K562 (cell line): ENCODE results near the gene MTA2. TPM values are rescaled to one million over a fixed set of nuclear protein-coding genes. Genes with fewer than 3 reads are reported as not detected.

Experiments used
- ATF1 ChIP-seq, 2 experiments: fragments of 450-650 bp in 1 of 2; IDR thresholded peaks; 2 replicates each; pipeline ENCODE4 v1.6.1; 2016; ENCODE audit warnings: missing compliant biosample characterization in 1 of 2, missing genetic modification characterization in 1 of 2
- CHD4 ChIP-seq: fragments of 200-600 bp; sonication (generic); IDR thresholded peaks from 3 replicates; pipeline ENCODE4 v1.6.1; 2012; ENCODE audit warnings: low read depth, mild to moderate bottlenecking, mixed read lengths, low read length, inconsistent platforms; ENCODE audit not compliant: insufficient read depth, insufficient replicate concordance, poor library complexity, severe bottlenecking
- ELF2 ChIP-seq: fragments of 250-450 bp; sonication (Bioruptor Pico); IDR thresholded peaks from 2 replicates; pipeline ENCODE4 v1.5.0; 2021; ENCODE audit warnings: mild to moderate bottlenecking
- STAT5B ChIP-seq: fragments of 250-450 bp; sonication (Bioruptor Pico); IDR thresholded peaks from 2 replicates; pipeline ENCODE4 v1.8.0; 2021; ENCODE audit warnings: mild to moderate bottlenecking, inconsistent platforms
- ZNF174 ChIP-seq: fragments of 250-450 bp; sonication (Bioruptor Pico); IDR thresholded peaks from 2 replicates; pipeline ENCODE4 v1.4.0; 2020; ENCODE audit warnings: mild to moderate bottlenecking
- ZNF668 ChIP-seq: fragments of 250-450 bp; sonication (Bioruptor Pico); IDR thresholded peaks from 2 replicates; pipeline ENCODE4 v1.8.0; 2022; ENCODE audit warnings: mild to moderate bottlenecking, inconsistent platforms
- polyA plus RNA-seq, 8 experiments: library from polyadenylated mRNA; depleted of rRNA in 4 of 8; stranded (reverse) in 5 of 8; unstranded in 3 of 8; fragments of >200 nt; fragmentation: Nextera tagmentation in 2 of 8; fragmentation: Illumina TruSeq in 1 of 8; extraction: Ambion mirVana in 2 of 8; extraction: Trizol in 1 of 8; gene quantifications; 2 replicates each; pipeline versions ENCODE4 v1.2.1 to v1.2.3, GENCODE V29; 2011 to 2014; ENCODE audit warnings: inconsistent platforms in 1 of 8, missing spikeins in 1 of 8
- total RNA-seq, 7 experiments: library from RNA; depleted of rRNA in 6 of 7; stranded (reverse); fragments of >200 nt in 6 of 7; fragmentation: Illumina TruSeq in 2 of 7; extraction: Trizol in 2 of 7; gene quantifications; 2 replicates each; pipeline versions ENCODE4 v1.2.1 to v1.2.3, GENCODE V29; 2011 to 2021; ENCODE audit warnings: low replicate concordance in 1 of 7
- TF ChIP-seq, protein P1 (sequence below): fragments of 250-450 bp; sonication (Bioruptor Pico); IDR thresholded peaks from 2 replicates; pipeline ENCODE4 v1.8.0; 2021; ENCODE audit warnings: mild to moderate bottlenecking, moderate library complexity
- TF ChIP-seq, protein P2 (sequence below), 3 experiments: fragments of 200-800 bp in 1 of 3; fragments of 250-450 bp in 1 of 3; fragments of 450-650 bp in 1 of 3; sonication (Bioruptor Pico) in 1 of 3; sonication (Bioruptor generic) in 1 of 3; formaldehyde crosslinking in 1 of 3; IDR thresholded peaks; 2 replicates each; pipeline versions ENCODE4 v1.6.1 to v1.8.0; 2016 to 2022; ENCODE audit warnings: mild to moderate bottlenecking in 2 of 3, missing genetic modification characterization in 2 of 3, missing compliant biosample characterization in 1 of 3, moderate library complexity in 1 of 3

Gene MTA2
- total and polyA plus RNA-seq, 9 of the 15 experiments (the other 6 are each of a cell fraction or from before 2014, with no cell fraction given): 6.2 to 220 (median 172) TPM

DNA sequence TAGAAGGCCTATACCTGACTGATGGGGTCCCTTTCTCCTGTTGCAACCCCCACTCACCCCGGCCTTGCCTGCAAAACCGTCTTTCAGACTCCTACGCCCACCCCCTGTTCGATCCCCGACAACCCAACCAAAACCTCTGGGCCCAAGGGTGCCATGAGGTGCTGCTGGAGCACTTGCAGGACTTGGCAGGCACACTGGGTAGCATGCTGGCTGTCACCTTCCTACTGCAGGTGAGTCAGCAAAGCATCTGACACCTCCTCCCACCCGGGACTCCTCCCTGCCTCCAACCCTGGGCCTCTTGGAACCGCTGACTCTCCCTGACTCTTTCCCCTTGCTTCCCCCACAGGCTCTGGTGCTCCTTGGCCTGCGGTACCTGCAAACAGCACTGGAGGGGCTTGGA is 12.6 kb upstream of the MTA2 start (continued):
- TF ChIP-seq CHD4 (no peak), ZNF668 (CRISPR knock-in tag) (no peak), ELF2 (no peak), ATF1 (CRISPR knock-in tag; IDR thresholded peaks at IDR 0.05) (no peak), ATF1 (tag; IDR thresholded peaks at IDR 0.05) (no peak), STAT5B (CRISPR knock-in tag) (no peak), ZNF174 (CRISPR knock-in tag) (no peak)
- TF ChIP-seq, protein P1, sequence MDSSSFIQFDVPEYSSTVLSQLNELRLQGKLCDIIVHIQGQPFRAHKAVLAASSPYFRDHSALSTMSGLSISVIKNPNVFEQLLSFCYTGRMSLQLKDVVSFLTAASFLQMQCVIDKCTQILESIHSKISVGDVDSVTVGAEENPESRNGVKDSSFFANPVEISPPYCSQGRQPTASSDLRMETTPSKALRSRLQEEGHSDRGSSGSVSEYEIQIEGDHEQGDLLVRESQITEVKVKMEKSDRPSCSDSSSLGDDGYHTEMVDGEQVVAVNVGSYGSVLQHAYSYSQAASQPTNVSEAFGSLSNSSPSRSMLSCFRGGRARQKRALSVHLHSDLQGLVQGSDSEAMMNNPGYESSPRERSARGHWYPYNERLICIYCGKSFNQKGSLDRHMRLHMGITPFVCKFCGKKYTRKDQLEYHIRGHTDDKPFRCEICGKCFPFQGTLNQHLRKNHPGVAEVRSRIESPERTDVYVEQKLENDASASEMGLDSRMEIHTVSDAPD (CRISPR knock-in tag): no peak
- TF ChIP-seq, protein P2, sequence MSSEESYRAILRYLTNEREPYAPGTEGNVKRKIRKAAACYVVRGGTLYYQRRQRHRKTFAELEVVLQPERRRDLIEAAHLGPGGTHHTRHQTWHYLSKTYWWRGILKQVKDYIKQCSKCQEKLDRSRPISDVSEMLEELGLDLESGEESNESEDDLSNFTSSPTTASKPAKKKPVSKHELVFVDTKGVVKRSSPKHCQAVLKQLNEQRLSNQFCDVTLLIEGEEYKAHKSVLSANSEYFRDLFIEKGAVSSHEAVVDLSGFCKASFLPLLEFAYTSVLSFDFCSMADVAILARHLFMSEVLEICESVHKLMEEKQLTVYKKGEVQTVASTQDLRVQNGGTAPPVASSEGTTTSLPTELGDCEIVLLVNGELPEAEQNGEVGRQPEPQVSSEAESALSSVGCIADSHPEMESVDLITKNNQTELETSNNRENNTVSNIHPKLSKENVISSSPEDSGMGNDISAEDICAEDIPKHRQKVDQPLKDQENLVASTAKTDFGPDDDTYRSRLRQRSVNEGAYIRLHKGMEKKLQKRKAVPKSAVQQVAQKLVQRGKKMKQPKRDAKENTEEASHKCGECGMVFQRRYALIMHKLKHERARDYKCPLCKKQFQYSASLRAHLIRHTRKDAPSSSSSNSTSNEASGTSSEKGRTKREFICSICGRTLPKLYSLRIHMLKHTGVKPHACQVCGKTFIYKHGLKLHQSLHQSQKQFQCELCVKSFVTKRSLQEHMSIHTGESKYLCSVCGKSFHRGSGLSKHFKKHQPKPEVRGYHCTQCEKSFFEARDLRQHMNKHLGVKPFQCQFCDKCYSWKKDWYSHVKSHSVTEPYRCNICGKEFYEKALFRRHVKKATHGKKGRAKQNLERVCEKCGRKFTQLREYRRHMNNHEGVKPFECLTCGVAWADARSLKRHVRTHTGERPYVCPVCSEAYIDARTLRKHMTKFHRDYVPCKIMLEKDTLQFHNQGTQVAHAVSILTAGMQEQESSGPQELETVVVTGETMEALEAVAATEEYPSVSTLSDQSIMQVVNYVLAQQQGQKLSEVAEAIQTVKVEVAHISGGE (CRISPR knock-in tag; IDR thresholded peaks at IDR 0.05): no peak
